Measurements from ENCODE around the gene FLOT2.
"Not testable (repeated sequence)": the region's sequence is repeated elsewhere in the genome, so short reads cannot be mapped to it uniquely, and the experiment has no call there.

FLOT2 gene

DNA sequence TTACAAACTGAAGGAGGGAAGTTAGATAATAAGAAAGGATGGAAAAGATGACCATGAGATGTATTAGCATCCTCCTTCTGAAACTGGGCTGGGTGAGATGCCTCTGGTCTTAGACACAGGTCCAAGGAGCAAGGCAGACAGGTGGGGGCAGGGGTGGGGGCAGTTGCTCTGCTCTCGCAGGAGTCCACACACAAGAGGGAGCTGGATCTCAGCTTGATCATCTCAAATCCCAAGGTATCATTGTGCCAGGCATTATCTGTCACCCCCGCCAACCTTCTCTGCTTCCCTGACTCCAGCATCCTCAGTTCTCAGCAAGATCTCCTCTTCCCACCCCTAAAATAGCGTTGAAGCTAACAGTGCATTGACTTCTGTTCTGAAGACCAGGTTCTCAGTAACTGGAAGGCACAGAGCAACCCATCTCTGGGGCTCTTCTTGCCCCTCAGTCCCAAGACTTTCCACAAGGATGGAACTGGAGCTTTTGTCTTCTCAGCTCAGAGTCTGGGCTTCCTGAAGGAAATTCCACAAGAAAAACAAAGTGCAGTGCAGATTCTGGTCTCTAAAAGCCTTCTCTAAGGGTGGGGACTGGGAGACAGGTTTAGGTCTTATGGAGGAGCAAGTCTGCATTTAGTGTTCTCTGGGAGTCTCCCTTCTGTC, 1.6 kb downstream of the FLOT2 start:
- no peak for FAIRE-seq

GRCh38 chr17:28893248-28894183, 4.0 kb downstream of the FLOT2 start:
- FAIRE-seq: not testable (repeated sequence)

GRCh38 chr17:28892024-28892423, 5.5 kb downstream of the FLOT2 start:
- no peak for FAIRE-seq

- no peak for FAIRE-seq
Measured at GRCh38 chr17:28891201-28891600, 6.3 kb downstream of the FLOT2 start.

DNA sequence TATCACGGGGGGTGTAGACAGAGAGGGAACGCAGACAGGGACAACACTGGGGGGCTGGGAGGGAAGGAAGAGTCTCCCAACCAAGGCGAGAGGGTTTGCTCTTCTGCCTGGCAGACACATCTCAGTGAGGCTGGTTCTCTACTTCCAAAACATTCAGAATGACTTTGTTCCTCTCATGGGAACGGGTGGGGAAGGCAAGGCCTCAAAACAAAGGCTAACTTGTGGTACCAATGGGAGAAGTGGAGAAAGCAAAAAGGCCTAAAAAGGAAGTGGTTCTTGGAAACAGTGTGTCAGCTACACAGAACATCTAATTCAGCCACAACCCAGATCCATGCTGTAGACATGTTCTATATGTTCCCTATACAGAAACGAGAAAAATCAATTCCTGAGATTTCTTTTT, 7.5 kb downstream of the FLOT2 start:
- no peak for FAIRE-seq

GRCh38 chr17:28888832-28889231, 8.7 kb downstream of the FLOT2 start:
- FAIRE-seq: no peak

DNA sequence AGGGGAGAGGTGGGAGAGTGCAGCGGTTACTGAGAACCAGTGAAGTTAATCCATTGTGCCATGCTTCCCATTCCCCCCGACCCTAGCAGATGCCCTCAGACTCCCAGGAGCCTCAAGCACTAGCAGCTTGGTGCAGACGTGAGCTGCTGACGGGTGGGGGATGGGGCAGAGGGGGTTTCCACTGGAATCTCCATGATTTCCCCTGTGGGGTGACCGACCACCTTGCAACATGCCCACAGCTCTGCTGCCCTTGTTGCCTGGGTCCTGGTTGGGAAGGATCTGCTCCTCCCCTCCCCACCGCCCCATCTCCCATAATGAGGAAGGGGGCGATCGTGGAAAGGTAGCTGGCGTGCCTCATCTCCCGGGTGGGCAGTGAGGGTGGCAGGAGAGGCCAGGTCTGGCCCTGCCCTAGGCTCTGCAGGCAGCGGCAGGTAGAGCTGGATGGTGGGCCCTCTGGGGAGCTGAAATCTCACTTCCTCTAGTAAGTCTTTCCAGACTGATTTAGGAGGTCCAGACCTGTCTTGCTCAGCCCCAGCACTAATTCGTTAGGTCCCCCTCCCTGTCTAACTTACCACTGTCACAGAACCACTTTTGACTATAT, 9.6 kb downstream of the FLOT2 start:
- no peak for FAIRE-seq

- FAIRE-seq: no peak
Measured at GRCh38 chr17:28885951-28886350, 11.6 kb downstream of the FLOT2 start.

- no peak for FAIRE-seq
Measured at GRCh38 chr17:28885363-28885762, 12.2 kb downstream of the FLOT2 start.

DNA sequence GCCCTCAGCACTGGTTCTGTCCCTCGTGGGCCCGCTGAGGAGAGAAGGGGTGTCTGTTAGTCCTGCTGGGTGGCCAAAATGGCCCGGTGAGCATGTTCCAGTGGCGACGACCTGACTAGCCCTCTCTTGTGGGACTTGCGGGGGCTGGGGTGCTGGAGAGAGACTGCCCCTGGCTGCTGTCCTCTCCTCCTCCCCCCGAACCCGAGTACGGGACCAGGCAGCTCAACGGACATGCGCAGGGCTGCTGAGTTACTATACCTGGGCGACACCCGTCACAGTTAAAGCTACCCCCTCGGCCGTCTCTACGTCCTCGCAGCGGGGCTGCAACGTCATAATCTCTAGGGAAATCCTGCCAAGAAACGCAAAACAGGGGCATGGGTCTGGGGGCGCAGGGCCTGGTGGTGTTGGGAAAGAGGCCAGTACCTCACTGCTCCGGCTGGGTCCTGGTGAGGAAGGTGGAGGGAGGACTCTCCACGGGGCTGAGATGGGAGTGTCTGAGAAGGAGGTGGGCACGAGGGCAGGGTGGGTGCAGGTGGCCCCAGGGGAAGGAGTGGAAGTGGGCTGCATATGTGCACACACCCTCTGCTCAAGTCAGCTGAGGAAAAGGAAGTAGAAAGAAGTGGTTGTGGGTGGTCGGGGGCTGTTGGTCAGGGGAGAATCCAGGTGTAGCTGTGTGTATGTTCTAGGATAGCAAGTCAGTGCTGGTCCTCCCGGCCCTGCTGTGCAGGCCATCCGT, 13.4 kb downstream of the FLOT2 start:
- FAIRE-seq: no peak

DNA sequence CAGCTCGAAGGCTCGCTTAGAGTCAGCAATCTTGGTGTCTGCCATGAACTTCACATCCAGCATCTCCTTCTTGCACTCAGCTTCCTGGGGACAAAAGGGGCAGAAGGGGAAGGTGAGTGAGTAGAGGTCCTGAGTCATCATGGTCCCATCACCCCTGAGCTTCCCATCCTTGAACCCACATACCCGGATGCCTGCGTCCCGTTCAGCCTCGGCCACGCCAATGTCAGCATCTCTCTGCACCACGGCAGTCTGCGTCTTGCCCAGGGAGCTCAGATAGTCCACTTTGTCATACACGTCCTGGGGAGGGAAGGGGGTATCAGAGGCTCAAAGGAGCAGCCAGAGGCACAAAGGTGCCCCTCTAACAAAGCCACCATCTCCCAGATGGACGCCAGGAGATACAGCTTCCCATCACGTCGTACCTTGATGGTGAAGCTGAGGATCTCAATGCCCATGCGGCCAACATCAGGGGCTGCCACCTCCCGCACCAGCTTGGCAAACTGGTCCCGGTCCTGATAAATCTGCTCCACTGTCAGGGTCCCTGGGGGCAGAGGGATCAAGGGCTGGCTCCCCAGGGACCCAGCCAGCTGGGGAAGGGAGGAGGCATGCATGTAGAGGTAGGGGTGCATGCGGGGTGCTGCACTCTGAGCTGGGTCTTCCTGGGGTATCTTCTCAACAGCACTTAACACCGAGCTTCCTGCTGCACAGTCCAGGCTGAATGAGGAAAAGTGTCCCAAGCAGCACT, 15.2 kb downstream of the FLOT2 start:
- no peak for FAIRE-seq

DNA sequence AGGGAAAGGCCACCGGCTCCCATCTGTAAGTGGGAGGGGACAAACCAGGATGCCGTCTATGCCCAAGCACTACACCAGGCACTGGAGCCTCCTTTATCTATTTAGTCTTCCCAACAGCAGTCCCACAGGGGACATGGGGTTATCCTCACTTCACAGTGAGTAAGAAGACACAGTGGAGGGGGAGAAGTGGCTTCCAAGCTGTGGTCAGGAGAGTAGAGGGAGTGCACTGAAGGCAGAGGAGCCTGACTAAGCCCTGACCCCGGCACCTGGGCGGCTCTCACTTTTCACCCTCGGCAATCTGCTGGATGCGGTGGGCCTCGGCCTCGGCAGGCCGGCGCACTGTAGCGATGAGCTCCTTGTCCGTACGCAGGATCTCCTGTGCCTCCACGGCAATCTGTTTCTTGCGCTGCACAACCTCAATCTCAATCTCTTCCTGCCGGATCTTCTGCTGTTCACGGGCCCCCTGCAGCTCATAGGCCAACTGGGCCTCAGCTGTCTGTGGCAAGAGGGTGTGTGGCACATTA, 15.9 kb downstream of the FLOT2 start:
- no peak for FAIRE-seq

DNA sequence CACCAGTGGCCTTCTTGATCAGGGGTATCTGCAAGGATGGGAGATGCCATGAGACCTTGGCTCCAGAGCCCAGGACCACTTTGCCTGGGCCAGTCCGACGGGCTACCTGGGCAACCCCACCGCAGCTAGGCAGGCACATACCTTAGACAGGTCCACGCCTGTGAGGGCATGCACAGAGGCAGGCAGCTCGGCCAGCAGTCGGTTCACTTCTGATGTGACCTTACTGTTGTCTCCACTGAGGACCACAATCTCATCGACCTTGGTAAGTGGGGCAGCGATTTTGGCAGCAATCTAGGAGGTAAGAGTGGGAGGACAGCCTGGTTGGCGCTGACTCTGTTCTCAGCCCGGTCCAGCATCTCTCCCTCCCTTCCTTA, 17.0 kb downstream of the FLOT2 start:
- no peak for FAIRE-seq

DNA sequence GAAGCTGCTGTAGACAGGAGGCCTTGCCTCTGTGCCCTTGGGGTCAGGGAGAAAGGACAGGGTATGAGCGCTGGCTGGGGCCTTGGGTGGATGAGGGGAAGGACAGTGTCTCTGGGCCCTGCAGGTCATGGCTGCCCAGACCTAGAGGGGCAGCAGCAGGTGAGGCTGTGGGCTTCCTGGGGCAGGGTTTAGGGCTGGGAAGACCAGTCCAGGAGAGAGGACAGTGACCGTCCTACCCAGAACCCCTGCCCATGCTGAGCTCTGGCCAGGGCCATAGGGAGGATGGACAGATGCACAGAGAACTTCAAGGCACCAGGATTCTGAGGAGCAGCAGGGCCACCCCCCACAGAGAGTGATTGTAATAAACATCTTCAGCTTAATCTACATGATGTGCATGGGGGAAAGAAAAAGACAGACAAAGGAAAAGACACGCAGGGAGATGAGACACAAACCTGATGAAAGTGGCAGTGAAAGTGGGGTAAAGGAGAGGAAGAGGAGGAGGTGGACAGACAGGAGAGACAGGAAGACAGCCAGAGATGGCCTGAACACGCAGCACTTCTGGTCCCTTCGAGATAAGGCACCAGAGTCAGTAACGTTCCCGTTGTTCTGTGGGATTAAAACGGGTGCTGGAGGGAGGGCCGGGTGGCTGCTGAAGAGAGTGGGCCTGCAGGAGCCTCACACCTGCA, 17.5 kb downstream of the FLOT2 start:
- FAIRE-seq: no peak

DNA sequence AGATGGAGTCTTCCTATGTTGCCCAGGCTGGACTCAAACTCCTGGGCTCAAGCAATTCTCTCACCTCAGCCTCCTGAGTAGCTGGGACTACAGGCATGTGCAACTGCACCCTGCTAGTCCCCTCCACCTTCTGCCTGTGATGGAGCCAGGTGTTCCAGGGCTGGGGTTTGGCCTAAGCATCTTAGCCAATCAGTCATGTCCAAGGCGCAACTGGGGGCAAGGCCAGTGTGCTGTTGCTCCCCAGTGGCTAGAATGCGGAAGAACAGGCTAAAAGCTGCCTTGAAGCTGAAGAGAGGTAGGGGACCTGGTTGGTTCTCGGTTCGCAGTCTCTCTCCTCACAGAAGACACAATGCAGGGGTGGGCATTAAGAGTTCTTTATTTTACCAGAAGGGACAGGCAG, 18.6 kb downstream of the FLOT2 start:
- no peak for FAIRE-seq

- no peak for FAIRE-seq
Measured at GRCh38 chr17:28878158-28878910, 19.2 kb downstream of the FLOT2 start.

DNA sequence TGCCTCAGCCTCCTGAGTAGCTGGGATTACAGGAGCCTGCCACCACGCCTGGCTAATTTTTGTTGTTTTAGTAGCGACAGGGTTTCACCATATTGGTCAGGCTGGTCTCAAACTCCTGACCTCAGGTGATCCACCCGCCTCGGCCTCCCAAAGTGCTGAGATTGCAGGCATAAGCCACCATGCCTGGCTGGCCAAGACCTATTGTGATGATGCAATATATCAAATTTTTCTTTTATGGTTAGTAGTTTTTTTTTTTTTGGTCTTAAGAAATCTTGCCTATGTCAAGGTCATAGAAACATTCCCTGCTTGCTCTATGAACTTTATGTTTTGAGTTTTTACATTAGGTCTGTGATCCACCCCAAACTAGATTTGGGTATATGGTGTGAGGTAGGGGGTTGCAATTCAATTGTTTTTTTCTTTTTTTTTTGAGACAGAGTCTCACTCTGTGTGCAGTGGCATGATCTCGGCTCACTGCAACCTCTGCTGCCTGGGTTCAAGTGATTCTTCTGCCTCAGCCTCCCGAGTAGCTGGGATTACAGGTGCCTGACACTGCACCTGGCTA, 20.3 kb downstream of the FLOT2 start:
- FAIRE-seq: not testable (repeated sequence)

DNA sequence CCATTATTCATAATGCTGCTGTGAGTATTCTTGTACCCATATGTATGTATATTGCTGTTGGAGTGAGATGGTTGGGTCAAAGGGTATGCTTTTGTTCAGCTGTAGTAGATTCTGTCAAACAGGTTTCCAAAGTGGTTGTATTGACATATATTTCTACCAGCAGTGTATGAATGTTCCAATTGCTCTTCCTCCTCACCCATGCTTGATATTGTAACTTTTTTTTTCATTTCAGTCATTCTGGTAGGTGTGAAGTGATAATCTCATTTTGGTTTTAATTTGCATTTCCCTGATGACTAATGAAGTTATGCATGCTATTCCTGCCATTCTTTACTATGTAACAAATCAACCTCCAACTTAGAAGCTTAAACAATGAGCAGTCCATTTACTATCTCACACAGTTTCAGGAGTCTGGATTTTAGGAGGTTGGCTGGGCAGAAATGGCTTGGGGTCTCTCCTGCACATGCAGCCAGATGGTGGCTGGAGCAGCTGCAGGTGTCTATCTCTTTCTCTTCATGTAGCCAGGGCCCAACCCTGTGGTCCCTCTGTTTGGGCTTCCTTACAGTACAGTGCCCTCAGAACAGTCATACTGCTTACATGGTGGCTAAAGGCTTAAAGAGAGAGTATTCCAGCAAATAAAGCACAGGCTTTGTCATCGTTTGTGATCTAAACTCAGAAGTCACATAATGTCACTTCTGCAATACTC, 21.5 kb downstream of the FLOT2 start:
- no peak for FAIRE-seq

- FAIRE-seq: no peak
Measured at GRCh38 chr17:28874750-28875149, 22.8 kb downstream of the FLOT2 start.

GRCh38 chr17:28873839-28874238, 23.7 kb downstream of the FLOT2 start:
- no peak for FAIRE-seq
